Spleen (tissue), 7 donors: ENCODE results near the gene FIG4.

Source experiments
- POLR2A ChIP-seq, 3 donors: fragments of 450-650 bp; IDR thresholded peaks; one replicate each; pipeline ENCODE4 v1.5.1; 2017; ENCODE audit warnings: antibody characterized with exemption in 3 of 3, mild to moderate bottlenecking in 1 of 3
- TF ChIP-seq, protein P1 (sequence below), 11 experiments: fragments of 200-600 bp in 7 of 11; fragments of 450-650 bp in 4 of 11; sonication (generic) in 4 of 11; IDR thresholded peaks in 8 of 11; conservative IDR thresholded peaks in 3 of 11; 1 replicate in 7 of 11; 2 replicates in 4 of 11; pipeline versions ENCODE4 v1.4.0 to v1.8.0; 2016 to 2021; ENCODE audit warnings: antibody characterized with exemption in 11 of 11, inconsistent platforms in 4 of 11, mild to moderate bottlenecking in 1 of 11
- donor health status: DM: no; HTN: no; CAD: no; lungs with moderate emphysema.
- donor health status: DM: no; HTN: no; CAD: no.
- donor health status: DM: no; HTN: no; CAD: no.

DNA sequence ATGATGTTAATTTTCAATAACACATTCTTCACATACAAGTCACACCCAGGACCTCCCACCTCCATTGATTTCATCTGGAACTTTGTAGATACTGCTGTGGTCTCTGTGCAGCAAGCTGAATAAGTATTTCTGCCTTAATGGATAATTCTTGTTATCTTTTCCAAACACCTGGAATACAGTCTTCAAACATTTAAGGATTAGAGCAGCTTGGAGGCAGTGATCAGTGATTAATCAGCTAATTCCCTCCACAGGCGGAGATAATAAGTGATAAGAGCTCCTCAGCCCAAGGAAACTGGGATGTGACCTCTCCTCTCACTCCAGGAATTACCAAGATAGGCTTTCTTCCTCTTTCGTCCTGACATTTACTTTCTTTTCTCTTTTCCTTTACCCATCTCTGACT lies 110.7 kb downstream of the FIG4 start:
- TF ChIP-seq, protein P1, sequence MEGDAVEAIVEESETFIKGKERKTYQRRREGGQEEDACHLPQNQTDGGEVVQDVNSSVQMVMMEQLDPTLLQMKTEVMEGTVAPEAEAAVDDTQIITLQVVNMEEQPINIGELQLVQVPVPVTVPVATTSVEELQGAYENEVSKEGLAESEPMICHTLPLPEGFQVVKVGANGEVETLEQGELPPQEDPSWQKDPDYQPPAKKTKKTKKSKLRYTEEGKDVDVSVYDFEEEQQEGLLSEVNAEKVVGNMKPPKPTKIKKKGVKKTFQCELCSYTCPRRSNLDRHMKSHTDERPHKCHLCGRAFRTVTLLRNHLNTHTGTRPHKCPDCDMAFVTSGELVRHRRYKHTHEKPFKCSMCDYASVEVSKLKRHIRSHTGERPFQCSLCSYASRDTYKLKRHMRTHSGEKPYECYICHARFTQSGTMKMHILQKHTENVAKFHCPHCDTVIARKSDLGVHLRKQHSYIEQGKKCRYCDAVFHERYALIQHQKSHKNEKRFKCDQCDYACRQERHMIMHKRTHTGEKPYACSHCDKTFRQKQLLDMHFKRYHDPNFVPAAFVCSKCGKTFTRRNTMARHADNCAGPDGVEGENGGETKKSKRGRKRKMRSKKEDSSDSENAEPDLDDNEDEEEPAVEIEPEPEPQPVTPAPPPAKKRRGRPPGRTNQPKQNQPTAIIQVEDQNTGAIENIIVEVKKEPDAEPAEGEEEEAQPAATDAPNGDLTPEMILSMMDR (IDR thresholded peaks at IDR 0.05 in 8 of 11, conservative IDR thresholded peaks at IDR 0.05 in 3 of 11), result no peak
- no peak for TF ChIP-seq POLR2A (IDR thresholded peaks at IDR 0.05)
